ENCODE data around the gene LYSET.
A peak's percentile ranks its signal among the peaks of the same experiment; 100 is the strongest.
"Not testable (repeated sequence)": the region's sequence is repeated elsewhere in the genome, so short reads cannot be mapped to it uniquely, and the experiment has no call there.

Gene LYSET

DNA sequence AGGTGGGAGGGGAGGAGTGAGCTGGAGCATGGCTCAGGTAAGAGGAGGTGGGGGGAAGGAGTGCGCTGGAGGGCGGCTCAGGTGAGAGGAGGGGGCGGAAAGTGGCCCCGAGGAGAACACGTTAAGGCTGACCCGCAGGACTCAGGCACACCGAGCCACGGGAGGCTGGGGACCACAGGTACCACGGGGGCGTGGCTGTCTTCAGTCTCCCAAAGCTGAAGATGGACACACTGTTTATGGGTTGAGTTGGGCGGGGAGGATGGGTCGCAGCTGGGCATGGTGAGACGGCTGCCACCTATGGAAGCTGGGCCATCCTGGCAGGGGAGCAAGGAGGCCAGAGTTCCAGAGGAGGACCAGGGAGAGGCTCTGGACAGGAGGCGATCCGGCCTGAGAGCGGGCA, 45.4 kb downstream of the LYSET start:
- DNase-seq, result no peak

DNA sequence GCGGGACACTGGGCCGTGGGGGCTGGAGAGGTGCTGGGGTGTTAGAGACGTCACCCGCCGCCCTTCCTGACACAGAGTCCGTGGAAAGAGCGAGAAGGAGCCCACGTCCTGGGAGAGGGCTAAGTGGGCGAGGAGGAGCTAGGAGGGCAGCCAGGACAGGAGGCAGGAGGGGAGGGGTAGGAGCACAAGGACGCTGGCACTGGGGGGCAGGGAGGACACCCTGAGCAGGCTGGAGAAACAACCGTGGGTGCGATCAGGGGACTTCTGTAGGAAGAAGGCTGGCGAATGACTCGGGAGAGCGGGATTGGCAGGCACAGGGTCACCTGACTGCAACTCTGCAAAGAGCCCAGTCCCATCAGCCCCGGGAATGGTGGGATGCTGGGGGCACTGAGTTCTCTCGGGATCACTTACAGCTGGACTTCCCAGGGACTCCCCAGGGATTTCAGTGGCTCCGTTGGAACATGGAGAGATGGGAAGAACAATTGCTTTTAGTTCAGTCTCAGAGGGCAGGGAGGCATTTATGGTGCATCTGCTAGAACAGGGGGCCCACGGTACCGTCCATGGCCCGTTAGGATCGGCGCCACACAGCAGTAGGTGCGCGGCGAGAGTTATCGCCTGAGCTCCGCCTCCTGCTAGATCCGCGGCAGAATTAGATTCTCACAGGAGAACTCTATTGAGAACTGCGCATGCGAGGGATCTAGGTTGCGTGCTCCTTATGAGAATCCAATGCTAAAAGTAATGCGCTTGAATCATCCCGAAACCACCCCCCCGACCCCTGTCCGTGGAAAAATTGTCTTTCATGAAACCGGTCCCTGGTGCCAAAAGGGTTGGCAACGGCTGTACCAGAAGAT, 46.2 kb downstream of the LYSET start:
- DNase-seq, result peak; percentile 31

DNA sequence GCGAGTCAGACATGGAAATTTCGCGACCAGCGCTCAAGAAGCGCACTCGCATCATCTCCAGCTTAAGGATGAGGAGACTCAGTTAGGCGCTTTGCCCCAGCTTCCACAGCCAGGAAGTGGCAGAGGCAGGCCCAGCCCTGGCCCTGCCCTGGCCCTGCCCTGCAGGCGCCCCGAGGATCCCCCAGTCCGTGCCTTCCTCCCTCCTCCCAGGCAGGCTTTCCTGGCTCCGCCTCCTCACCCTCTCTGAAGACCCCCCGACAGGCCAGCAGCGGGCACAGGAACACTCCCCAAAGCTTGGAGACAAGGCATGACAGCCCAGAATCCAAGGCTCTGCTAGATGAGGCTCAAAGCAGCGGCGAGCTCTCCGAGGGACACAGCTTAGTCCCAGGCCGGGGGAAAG, 47.0 kb downstream of the LYSET start:
- no peak for DNase-seq

DNA sequence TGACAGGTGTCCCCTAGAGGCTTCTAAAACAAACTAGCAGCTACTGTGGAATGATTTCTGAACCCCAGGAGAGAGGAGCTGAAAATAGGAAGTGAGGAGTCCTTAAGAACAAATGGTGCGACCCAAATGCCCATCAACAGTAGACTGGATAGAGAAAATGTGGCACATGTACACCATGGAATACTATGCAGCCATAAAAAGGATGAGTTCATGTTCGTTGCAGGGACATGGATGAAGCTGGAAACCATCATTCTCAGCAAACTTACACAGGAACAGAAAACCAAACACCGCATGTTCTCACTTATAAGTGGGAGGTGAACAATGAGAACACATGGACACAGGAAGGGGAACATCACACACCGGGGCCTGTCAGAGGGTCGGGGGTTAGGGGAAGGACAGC, 48.0 kb downstream of the LYSET start:
- not testable (repeated sequence) for DNase-seq

DNA sequence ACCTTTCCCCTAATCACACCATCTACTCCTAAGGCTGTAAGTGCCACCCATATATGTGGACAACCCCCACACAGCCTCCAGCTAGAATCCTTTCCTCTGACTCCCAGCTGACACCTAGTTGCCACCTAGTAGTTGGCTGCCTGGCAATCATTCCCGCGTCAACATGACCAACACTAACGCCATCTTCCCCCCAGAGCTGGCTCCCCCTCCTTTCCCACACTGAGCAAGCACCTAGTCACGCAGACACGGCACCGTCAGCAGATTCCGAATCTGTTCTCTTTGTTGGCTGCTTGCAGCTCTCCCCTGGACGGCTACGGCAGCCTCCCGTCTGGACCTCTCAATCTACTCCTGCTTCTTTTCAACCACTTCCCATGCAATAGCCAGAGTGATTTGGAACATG, 49.7 kb downstream of the LYSET start:
- DNase-seq, result no peak

Measured in NCI-H82 (cell line).